Measurements from ENCODE around the gene BRINP3. TPM values are rescaled to one million over a fixed set of nuclear protein-coding genes. Genes with fewer than 3 reads are reported as not detected.
A peak's percentile ranks its signal among the peaks of the same experiment; 100 is the strongest.

BRINP3 gene
- total RNA-seq, 2 donors from 2014 or later = not detected

- Histone ChIP-seq H3K4me1 (ENCODE audit: control insufficient read depth, insufficient read depth, low read length) (no peaks in the 10 kb centered on the region), H3K27me3 (ENCODE audit: control insufficient read depth, insufficient read depth, low read length, poor library complexity, severe bottlenecking) (no peaks in the 10 kb centered on the region), H3K27ac (ENCODE audit: low read depth, low read length) (no peak overlapping the region), H3K36me3 (ENCODE audit: control insufficient read depth, insufficient read depth, low read length) (no peaks in the 10 kb centered on the region), H3K9me3 (ENCODE audit: control insufficient read depth, low read length) (no peaks in the 10 kb centered on the region), H3K9ac (ENCODE audit: extremely low read depth, low read length, poor library complexity, severe bottlenecking) (no peak overlapping the region), H3K4me3 (ENCODE audit: low read length) (no peak overlapping the region)
- Mint-ChIP-seq H3K27ac (no peak overlapping the region), H3K9me3 (no peaks in the 10 kb centered on the region), H3K27me3 (ENCODE audit: insufficient read depth) (peaks cover 7% of the 10 kb centered on the region), H3K36me3 (ENCODE audit: low read depth) (no peaks in the 10 kb centered on the region), H3K4me1 (peaks cover 5% of the 10 kb centered on the region), H3K4me3 (no peak overlapping the region)
- no peak for TF ChIP-seq CTCF (conservative IDR thresholded peaks at IDR 0.05)
- DNase-seq = no peak
- no CpG with 5 or more reads among the region's 1 CpG for WGBS, 2 experiments (ENCODE audit: insufficient coverage in 1 of 2, insufficient read length in 1 of 2)
These were observed 6.4 kb upstream of the BRINP3 start for GRCh38 chr1:190484045-190484444.

- Mint-ChIP-seq H3K9me3 (no peaks in the 10 kb centered on the region), H3K27me3 (ENCODE audit: insufficient read depth) (peaks cover 43% of the 10 kb centered on the region), H3K4me3 (no peak overlapping the region), H3K36me3 (ENCODE audit: low read depth) (no peaks in the 10 kb centered on the region), H3K27ac (no peak overlapping the region), H3K4me1 (peaks cover 21% of the 10 kb centered on the region)
- DNase-seq = no peak
- H3K27me3 ChIP-seq (ENCODE audit: control insufficient read depth, insufficient read depth, low read length, poor library complexity, severe bottlenecking) = peaks cover 30% of the 10 kb centered on the region
- H3K4me1 ChIP-seq (ENCODE audit: control insufficient read depth, insufficient read depth, low read length) = no peaks in the 10 kb centered on the region
- H3K9ac ChIP-seq (ENCODE audit: extremely low read depth, low read length, poor library complexity, severe bottlenecking) = no peak overlapping the region
- H3K36me3 ChIP-seq (ENCODE audit: control insufficient read depth, insufficient read depth, low read length) = no peaks in the 10 kb centered on the region
- no peak overlapping the region for H3K27ac ChIP-seq (ENCODE audit: low read depth, low read length)
- no peaks in the 10 kb centered on the region for H3K9me3 ChIP-seq (ENCODE audit: control insufficient read depth, low read length)
- no peak overlapping the region for H3K4me3 ChIP-seq (ENCODE audit: low read length)
- TF ChIP-seq CTCF (conservative IDR thresholded peaks at IDR 0.05) = no peak
These were observed 2.6 kb upstream of the BRINP3 start for GRCh38 chr1:190480231-190480630.

- Mint-ChIP-seq H3K36me3 (ENCODE audit: low read depth) (no peaks in the 10 kb centered on the region), H3K4me3 (peak overlapping the region; percentile 75), H3K9me3 (no peaks in the 10 kb centered on the region), H3K27ac (no peak overlapping the region), H3K4me1 (peaks cover 27% of the 10 kb centered on the region), H3K27me3 (ENCODE audit: insufficient read depth) (peaks cover 50% of the 10 kb centered on the region)
- no peak for DNase-seq
- H3K4me1 ChIP-seq (ENCODE audit: control insufficient read depth, insufficient read depth, low read length) = no peaks in the 10 kb centered on the region
- H3K36me3 ChIP-seq (ENCODE audit: control insufficient read depth, insufficient read depth, low read length) = no peaks in the 10 kb centered on the region
- 48% methylated on average over 4 of the region's 4 CpGs; no CpG with 5 or more reads in 1 of the 2 experiments for WGBS, 2 experiments (ENCODE audit: insufficient coverage in 1 of 2, insufficient read length in 1 of 2)
- H3K9me3 ChIP-seq (ENCODE audit: control insufficient read depth, low read length) = no peaks in the 10 kb centered on the region
- peaks cover 37% of the 10 kb centered on the region for H3K27me3 ChIP-seq (ENCODE audit: control insufficient read depth, insufficient read depth, low read length, poor library complexity, severe bottlenecking)
- H3K9ac ChIP-seq (ENCODE audit: extremely low read depth, low read length, poor library complexity, severe bottlenecking) = no peak overlapping the region
- peak overlapping the region; percentile 83 for H3K4me3 ChIP-seq (ENCODE audit: low read length)
- TF ChIP-seq CTCF (conservative IDR thresholded peaks at IDR 0.05) = no peak
- H3K27ac ChIP-seq (ENCODE audit: low read depth, low read length) = no peak overlapping the region
These were observed 1.9 kb upstream of the BRINP3 start for GRCh38 chr1:190479516-190479915.
